Fibroblast of peridontal ligament (primary cell): ENCODE results near the gene NXPH1.

ENCODE experiments used
- DNase-seq: peaks from one replicate; pipeline ENCODE4 v3.0.0-alpha.2; 2010; ENCODE audit errors: extremely low read depth

The NXPH1 gene

DNA sequence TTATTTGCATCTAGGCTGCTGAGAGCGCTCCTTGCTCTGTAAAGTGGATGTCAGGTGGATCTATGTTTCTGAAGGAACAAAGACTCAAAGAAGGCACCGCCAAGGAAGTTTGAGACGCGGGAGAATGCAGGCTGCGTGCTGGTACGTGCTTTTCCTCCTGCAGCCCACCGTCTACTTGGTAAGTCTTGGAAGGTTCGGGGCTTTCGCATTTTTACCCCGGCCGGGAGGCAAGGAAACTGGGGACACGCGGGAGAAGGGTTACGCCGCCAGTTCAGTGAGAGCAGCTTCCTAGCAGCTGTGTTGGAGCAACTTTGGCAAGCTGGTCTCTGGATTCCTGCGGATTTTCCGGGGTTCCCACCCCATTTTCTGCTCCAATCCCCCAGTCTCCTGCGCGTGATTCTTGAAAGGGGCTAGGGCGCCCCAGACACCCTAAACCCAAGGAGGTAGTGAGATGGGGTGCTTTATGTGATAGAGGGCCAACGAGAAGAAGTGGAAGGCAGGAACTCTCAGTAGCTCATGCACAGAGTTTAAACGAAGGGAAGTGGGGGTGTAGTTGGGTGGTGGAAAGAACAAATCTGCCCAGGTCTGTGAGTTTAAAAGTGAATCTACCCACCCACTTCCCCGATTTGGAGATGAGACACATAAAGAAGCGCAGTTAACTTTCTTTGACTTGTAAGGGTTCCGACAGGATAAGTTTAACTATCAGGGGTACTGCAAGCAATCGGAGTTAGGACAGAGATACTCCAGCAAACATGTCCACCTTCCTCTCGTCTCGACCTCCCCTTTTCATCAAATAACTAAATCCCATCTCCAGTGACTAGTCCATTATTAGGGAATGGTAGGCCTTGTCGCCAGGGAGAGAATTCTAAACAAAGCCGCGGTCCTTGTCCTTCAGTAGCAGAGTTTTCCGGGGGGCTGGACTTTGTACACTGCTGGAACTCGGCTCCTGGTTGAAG lies 2.5 kb downstream of the NXPH1 start:
- DNase-seq: no peak

DNA sequence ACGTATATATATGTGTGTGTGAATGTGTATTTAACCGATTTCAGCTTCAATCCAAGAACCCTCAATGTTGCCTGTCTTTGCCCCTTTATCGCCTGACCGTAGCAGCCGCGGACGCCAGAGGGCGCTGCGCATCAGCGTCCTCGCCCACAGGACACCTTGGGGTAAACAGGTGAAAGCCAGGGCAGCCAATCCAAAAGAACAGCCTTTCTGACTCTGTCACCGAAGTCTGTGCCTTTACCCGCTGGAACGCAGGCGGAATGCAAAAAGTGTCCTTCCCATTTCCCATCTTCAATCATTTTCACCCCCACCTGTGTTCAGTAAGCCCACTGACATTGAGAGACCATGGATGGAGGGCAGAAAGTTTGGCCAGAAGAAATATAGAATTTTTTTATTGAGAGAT lies 3.6 kb downstream of the NXPH1 start:
- DNase-seq: no peak

DNA sequence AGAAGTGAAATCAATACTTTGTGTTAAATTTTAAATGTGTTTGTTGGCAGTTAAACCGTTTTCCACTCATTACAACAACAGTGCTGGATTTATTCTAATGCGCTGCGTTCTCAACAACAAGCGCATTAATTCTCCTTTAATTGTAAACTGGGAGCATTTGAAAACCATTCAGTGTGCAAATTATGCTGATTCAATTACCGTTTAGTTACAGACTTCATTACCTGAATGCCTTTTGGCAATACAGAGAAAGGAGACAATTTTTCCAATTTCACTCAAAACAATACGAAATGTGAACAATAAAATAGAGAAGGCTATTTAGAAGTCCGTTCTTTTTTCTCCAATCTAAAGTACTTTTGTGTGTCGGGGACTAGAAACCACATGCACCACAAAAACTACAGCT lies 4.2 kb downstream of the NXPH1 start:
- DNase-seq: no peak

DNA sequence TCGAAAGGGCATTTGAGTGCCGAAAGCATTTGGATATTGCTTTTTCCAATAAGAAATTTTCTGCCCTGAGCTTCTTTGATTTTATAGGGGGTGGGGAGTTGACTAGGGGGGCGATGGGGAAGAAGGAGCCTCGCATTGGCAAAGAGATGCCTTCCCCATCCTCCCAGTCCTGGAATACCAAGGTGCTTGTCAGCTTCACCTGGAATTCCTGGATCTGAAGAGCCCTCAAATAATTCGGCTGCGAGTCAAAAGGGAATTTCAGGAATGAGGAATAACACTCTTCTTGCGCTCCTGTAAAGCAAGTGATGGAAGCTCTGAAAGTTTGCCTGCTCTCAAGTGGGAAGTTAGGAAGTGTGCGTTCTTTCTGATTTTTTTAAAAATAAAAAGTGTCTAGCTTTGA lies 7.3 kb downstream of the NXPH1 start:
- DNase-seq: no peak

DNA sequence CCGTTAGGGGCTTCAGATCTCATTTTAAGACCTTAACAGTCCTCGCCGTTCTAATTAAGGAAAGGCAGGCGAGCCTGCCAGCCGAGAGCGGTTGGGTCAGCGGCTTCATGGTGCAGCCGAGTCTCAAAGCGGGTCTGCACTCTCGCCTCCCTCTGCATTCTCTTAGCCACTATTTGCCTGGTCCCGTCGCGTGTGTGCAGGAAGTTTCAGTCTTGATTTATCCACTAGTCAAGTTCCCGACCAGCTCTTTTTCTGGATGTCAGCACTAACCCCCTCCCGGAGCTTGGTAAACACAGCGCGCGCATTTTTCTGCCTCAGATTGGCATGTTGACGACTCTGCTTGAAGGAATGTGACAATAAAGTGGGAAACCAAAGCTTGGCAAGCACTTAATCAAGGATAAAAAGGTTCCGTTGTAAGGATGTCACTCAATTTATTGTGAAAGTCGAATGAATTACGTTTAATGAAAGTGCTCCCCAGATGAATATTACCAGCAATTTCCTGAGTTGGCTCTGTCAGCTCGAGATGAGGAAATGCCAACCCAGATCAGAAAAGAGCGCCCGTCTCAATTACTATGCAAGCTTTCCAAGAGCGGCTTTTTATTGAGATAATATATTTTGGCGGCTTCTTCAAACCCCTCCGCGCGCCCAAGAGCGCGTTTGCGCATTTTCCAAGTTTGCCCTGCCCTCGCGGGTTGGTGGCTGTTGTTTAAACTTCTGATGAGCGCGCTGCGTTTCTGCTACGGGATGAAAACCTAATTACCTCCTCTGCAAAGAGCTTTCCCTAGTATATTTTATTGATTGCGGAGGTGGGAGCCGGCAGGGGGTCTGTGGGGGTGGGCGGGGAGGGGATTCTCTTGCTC lies 7.9 kb downstream of the NXPH1 start:
- no peak for DNase-seq

DNA sequence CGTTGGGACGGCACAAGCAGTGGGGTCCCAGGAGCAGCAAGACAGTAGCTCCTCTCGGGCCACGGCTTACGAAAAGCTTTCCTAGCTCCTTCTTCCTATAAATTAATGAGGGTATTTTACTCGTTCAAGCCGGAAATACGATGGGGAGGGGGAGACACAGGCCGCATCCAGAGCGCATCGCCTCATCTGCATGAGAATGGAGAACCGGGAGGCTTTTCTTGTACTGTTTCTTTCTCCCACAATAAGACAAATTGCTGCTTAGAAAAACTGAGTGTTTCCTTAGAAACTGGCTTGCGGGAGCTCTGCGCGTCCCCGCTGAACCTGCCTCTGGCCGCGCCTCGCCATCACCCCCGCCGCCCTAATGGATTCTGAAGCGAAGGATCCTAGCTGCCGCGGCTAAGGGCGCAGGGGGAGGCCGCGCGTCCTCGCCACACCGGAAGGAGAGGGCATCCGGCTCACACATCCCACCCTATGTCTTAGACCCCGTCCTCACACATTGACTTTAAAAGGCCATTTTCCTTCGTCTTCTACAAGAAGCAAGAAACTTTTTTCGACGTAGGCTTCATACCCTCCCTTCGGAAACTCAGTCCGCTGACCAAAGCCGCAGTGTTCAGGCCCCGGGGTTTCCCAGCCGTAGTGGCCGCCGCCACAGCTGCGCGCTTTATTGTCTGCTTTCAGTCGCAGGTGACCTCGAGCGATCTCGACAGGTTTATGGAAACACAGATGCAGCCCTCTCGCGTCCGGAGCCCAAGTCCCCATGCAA lies 8.8 kb downstream of the NXPH1 start:
- no peak for DNase-seq

DNA sequence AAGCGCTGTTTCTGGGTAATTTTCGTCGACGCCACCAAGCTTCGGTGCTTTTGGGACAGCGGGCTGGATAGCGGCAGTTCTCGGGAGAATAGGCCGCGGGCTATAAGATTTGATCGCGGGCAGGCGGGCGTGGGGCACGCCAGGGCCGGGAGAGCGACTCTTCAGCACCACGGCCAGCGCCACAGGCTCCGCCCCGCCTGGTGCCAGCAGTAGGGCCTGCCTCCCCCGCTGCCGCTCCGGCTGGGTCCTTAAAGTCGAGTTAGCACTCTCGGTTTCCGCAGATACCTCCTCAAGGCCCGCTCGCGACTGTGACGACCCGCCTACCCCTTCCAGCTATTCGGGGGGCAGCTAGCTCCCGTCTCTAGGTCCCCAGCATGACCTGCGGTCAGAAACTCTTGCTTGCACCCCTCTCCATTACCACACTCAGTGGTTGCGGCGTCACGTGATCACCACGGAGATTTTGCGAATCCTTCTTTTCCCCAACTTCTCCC lies 9.4 kb downstream of the NXPH1 start:
- no peak for DNase-seq

DNA sequence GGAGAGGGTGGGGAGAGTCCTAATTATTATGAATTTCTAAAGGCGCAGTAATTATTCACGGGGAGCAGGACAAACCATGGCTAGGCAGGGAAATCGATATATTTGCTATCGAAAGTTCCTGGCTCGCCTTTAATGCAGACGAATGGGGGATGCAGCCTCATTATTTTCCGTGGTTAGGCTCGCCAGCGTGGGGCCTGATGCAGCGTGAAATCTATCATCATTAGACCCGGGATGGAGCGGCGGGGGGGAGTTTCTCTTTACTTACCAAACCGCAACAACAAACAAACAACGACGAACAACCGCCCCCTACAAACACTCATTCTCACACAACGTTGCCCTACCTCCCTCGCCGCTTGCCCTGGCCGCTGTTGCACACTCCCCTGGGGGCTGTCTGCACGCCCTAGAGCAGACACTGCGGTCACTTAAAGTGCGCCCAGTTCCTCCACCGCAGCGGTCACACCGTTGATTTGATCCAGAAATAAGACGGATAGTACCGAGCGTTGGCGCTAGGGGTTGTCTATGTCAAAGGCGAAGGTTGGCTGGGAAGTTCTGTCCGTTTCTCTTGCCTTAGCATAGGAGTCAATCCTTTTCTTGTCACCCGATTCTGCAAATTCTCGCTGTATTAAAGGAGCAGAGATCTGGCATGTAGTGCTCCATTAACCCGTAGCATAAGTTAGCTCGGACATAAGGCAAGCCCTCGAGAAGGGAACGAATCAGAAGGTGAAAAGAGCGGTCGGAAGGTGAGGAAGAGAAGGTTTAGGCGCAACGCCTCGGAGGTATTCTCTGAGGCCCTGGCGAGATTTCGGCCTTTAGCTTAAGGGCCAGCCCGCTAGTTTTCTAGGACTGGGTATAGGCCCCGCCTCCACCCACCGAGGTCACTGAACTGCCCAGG lies 10.4 kb downstream of the NXPH1 start:
- no peak for DNase-seq

DNA sequence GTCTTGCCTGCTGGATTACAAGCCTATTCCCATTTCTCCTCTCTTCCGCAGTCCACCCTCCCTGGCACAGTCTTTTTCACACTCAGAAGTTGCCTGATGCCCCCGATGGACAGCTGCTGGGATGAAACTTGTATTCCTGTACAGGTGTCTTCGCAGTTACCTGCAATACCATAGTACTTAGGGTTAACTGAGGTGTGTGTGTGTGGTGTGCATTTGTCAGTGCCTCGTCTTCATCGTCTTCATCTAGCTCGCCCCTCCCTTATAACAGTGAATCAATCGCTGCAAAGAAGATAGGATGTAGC lies 11.0 kb downstream of the NXPH1 start:
- no peak for DNase-seq

DNA sequence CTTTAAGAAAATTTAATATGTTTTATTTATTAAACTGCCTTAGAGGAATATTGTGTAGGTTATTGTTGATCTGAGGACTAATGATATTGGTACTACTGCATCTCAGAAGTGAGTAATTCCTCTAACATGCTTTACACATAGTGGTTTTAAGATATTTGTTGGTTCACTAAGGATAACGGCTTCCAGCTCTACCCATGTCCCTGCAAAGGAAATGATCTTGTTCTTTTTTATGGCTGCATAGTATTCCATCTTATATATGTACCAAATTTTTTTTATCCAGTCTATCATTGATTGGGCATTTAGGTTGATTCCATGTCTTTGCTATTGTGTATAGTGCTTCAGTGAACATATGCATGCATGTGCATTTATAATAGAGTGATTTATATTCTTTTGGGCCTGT lies 20.1 kb downstream of the NXPH1 start:
- DNase-seq: no peak

DNA sequence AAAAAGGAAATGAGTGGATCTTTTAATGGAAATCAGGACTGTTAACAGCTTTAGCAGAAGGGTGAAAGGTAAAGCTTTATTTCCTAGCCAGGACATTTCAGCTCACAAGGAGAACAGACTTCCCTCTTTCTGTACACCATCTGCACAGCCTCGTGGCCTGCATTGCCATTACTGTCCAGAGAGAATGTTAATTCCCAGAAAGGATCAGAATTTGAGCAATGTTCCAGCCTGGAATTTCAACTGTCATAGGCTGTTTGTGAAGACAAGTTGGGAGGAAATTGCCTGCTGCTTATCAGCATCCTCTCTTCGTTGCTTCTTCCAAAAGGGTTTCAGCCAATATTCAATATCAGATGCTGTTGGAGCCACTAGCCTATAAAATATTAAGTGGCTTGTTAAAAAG lies 22.0 kb downstream of the NXPH1 start:
- DNase-seq: no peak

DNA sequence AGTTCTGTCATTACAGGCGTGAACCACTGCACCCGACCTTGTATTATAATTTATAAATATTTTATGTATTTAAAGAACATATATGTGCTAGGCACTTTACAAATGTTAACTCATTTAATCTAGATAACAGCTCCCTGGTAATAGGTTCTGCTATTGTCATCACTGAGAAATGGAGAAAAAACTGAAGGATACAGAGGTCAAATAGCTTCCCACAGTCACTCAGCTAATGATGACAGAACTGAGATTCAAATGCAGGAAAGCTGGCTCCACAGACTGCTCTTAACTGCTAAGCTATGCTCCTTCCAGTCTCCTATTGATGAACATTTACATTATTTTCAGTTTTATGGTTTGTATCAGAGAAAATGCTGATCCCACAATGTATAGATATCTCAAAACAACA lies 28.9 kb downstream of the NXPH1 start:
- no peak for DNase-seq

DNA sequence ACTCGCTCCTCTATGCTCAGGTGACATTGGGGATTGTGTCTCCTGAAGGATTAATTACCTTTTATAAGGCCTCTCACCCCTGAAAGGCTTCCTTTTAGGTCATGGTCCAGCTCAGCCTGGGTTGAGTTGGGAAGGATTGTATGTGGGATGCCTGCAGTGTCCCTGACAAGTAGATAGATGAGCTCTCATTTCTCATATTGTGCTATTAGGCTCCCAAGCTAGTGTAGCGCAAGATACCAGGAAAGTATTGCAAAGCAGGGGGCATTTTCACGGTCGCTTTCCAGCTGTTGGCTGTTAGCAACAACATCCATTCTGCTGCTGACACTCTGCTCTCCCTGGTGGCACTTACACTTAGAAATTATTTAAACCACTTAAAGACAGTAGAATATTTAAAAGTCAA lies 31.9 kb downstream of the NXPH1 start:
- no peak for DNase-seq

DNA sequence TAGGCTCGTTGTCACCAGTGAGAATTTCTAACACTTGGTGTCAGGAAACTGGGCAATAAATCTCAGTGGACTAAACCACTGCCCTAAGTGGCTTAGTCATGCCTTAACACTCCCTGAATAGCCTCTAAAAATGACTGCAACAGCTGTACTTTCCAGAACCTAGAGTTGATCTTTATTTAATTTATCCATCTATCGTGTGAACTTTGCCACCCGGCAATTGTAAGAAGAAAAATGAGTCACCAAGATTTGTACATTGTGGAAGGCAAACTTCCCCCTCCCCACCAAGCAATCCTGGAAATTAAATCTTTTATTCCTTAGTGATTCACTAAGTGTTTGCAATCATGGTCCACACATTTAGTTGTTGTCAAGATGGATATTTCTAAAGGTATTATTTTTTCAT lies 47.1 kb downstream of the NXPH1 start:
- DNase-seq: no peak

DNA sequence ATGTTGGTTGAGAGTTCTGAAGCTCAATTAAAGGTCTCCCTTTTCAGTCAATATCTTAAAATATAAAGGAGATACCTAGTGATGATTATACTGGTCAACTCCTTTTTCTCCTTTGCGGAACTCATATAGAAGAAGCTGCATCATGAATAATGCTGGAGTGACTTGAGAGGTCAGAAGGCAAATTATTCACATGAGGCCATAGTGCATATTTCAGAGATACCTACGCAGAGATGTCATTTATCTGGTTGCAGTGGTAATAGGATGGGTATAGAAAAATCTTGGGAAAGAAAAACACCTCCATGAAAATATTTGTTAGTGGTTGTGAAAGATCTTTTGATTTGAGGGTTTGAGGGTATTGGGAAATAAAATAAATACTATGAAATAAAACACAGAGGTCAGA lies 47.7 kb downstream of the NXPH1 start:
- no peak for DNase-seq

DNA sequence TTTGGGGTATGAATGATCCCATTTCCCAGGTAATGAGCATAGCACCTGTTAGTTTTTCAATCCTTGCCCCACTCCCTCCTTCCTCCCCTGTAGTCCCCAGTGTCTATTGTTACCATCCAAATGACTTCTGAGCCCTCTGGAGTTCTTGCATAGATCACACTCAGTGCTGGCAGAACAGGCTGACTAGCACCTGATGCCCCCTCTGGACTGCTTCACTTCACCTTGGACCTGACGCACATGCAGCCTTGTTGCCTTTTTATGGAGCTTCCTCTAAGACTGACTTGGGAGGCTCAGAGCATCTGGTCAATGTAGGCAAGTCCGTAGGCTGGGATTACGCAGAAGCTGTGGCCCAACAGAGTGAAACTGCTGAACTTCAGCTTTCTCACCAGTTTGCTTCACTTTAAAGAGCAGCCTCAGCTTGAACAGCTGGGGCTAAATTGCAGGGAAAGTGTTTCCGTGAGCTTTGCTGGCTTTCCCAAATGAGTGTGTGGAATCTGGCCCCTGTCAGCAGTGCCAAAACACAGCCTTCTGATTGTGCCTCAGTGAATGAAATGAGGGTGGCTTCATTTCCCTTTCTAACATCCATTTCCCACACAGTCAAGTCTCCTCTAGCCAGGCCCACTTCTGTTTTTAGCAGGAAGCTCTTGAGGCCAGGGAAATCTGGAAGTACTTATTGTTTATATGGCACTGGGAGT lies 48.5 kb downstream of the NXPH1 start:
- DNase-seq: no peak

DNA sequence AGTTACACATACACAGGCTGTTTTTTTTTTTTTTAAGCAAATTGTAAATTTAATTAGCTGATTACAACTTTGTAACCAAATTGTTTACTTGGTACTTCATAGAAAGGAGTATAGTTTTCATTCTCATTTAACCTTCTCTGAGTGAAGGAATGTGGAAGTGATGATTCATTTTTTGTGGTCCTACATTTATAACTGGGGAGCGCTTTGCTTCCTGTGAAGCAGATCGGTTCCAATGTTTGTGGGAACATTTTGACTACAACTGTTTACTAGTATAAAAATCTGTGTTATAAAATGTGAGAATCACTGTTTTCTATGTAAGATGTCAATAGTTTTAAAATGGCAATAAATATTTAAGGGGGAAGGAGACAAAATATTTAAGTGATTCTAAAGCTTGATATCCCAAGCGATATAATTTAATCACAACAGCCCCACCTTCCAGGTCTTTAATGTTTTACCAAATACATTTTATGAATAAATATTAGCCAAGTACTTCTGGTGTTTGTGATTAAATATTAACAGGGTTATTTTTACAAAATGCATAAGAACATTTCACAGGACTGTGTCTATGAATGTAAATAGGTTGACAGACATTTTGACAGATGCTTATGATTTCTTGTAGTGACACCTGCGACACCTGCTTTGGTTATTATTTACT lies 57.1 kb downstream of the NXPH1 start:
- no peak for DNase-seq

DNA sequence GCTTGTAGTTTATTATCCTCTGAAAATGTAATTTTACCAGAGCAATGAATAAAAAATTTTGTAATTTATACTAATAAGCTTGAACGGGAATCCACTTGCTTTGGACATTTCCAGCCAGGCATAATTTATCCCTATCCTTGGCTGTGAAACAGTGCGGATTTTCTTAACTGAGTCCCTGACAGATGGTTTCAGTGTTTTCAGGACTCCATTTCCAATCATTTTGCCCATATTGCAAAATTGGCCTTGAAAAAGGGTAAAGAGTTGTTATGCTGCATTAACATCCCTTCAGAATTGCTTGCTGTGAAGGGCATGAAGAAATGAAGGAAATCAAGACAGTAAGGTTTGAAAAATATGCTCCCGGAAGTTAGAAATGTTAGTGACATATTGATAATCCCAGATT lies 57.7 kb downstream of the NXPH1 start:
- DNase-seq: no peak

DNA sequence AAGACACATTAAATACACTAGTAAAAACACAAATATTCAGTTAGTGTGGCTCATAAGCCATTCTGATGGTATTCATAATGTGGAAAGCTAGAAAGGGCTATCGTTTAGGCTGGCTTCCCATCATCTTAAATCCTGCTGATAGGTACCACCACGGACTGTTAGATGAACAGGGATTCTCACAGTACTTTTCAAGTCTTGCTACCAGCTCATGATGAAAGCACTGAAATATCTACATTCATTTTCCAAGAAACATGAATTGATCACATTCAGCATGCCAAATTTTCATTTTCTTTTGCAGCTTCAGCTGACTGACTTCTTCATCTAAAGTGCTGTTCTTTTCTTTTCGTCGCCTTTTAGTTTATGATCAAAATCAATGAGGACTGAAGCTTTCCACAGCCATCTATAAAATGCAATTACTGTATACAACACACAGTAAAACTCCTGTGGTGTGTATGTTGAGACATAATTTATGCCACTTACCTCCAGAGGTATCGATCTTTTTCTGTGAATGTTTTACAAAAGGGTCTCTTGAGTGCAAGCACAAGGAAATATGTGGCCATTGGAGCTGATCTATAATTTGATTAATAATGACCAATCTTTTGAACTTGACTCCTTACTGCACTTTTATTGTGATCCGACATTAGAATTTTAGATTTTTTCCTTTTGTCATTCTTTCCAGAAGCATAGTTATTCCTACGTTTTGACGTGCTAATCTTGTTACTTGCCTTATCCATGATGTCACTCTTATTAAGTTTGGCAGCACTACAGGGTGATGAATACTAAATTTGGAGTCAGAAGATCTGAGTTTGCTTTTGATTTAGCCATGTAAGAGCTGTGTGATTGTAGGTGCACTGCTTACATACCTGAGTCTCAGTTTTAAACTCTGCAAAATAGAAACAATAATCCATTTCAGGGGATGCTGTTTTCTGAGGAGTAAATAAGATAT lies 58.4 kb downstream of the NXPH1 start:
- DNase-seq: no peak
